Parathyroid adenoma (tissue), 2 donors: Measurements from ENCODE around the gene FKBP5.
"Not testable (repeated sequence)": the region's sequence is repeated elsewhere in the genome, so short reads cannot be mapped to it uniquely, and the experiment has no call there.

ENCODE experiments used
- H2AFZ ChIP-seq: fragments of 300-600 bp; sonication (generic); one replicate; pipeline ENCODE4 v1.7.0; 2017; ENCODE audit warnings: antibody characterized with exemption, mild to moderate bottlenecking
- H3K27ac ChIP-seq: fragments of 300-600 bp; sonication (generic); one replicate; pipeline ENCODE4 v1.7.0; 2017
- H3K27me3 ChIP-seq: fragments of 300-600 bp; sonication (generic); one replicate; pipeline ENCODE4 v1.7.0; 2017; ENCODE audit warnings: low read length; ENCODE audit not compliant: control insufficient read depth, insufficient read depth
- H3K36me3 ChIP-seq: fragments of 300-600 bp; sonication (generic); one replicate; pipeline ENCODE4 v1.7.0; 2017; ENCODE audit warnings: low read length; ENCODE audit not compliant: control insufficient read depth, insufficient read depth
- H3K4me1 ChIP-seq: fragments of 300-600 bp; sonication (generic); one replicate; pipeline ENCODE4 v1.7.0; 2017; ENCODE audit warnings: control low read depth
- H3K4me2 ChIP-seq: fragments of 300-600 bp; sonication (generic); one replicate; pipeline ENCODE4 v1.7.0; 2017; ENCODE audit warnings: low read length
- H3K4me3 ChIP-seq: fragments of 300-600 bp; sonication (generic); one replicate; pipeline ENCODE4 v1.7.0; 2017; ENCODE audit warnings: low read depth, low read length
- H3K79me2 ChIP-seq: fragments of 300-600 bp; sonication (generic); one replicate; pipeline ENCODE4 v1.7.0; 2017; ENCODE audit warnings: control low read depth
- H3K9ac ChIP-seq: fragments of 300-600 bp; sonication (generic); one replicate; pipeline ENCODE4 v1.7.0; 2017; ENCODE audit warnings: mild to moderate bottlenecking
- H3K9me3 ChIP-seq: fragments of 300-600 bp; sonication (generic); one replicate; pipeline ENCODE4 v1.7.0; 2017; ENCODE audit warnings: low read length; ENCODE audit not compliant: control insufficient read depth
- TF ChIP-seq, protein P1 (sequence below): fragments of 300-600 bp; sonication (generic); IDR thresholded peaks from one replicate; pipeline ENCODE4 v1.7.0; 2017; ENCODE audit warnings: antibody characterized with exemption, mild to moderate bottlenecking
- donor health status: primary hyperparathyroidism.

The FKBP5 gene

DNA sequence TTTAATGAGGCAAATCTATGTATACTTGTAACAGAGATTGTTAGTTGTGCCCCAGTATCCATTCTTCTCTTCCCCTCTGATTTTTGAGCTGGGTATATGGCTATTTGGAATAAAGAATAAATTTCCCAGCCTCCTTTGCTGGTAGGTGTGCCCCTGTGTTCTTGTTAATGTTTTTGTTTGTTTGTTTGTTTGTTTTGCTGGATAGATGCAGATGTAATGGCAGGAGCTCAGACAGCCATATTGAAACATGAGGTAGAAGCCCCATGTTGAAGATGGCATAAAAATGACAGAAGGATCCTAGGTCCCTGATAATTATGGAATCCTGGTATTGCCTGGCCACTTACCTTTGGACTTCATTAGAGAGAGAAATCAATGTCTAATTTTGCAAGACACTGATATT lies 19.9 kb upstream of the FKBP5 start:
- TF ChIP-seq, protein P1, sequence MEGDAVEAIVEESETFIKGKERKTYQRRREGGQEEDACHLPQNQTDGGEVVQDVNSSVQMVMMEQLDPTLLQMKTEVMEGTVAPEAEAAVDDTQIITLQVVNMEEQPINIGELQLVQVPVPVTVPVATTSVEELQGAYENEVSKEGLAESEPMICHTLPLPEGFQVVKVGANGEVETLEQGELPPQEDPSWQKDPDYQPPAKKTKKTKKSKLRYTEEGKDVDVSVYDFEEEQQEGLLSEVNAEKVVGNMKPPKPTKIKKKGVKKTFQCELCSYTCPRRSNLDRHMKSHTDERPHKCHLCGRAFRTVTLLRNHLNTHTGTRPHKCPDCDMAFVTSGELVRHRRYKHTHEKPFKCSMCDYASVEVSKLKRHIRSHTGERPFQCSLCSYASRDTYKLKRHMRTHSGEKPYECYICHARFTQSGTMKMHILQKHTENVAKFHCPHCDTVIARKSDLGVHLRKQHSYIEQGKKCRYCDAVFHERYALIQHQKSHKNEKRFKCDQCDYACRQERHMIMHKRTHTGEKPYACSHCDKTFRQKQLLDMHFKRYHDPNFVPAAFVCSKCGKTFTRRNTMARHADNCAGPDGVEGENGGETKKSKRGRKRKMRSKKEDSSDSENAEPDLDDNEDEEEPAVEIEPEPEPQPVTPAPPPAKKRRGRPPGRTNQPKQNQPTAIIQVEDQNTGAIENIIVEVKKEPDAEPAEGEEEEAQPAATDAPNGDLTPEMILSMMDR: no peak
- H3K4me1 ChIP-seq: no peaks in the 10 kb centered on the region
- no peaks in the 10 kb centered on the region for H3K79me2 ChIP-seq

DNA sequence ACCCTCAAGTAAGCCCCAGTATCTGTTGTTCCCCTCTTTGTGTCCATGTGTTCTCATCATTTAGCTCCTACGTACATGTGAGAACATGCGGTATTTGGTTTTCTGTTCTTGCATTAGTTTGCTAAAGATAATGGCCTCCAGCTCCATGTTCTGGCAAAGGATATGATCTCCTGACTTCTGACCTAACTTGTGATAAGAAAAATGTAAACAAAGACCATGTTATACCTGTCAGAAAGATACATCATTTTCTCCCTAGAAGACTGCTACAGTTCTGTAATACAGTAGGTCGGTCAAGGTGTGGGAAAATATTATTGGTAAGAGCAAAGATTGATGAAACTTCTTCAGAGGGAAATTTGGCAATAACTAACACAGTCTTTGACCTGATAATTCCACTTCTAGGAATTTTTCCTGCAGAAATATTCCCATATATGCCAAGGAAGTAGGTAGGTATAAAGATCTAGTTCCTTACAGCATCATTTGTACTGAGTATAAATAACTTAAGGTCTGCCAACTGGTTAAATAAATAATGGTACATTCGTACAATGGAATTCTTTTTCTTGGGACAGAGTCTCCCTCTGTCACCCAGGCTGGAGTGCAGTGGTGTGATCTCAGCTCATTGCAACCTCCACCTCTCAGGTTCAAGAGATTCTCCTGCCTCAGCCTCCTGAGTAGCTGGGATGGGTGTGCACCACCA lies 19.1 kb upstream of the FKBP5 start:
- Histone ChIP-seq H3K27me3 (no peaks in the 10 kb centered on the region), H3K4me3 (no peak overlapping the region), H3K36me3 (no peaks in the 10 kb centered on the region), H3K9me3 (no peaks in the 10 kb centered on the region), H3K9ac (no peak overlapping the region), H3K27ac (no peak overlapping the region), H3K4me1 (no peaks in the 10 kb centered on the region), H3K79me2 (no peaks in the 10 kb centered on the region), H2AFZ (no peak overlapping the region), H3K4me2 (no peak overlapping the region)
- TF ChIP-seq, protein P1: no peak

More for the DNA sequence above, 19.9 kb upstream of the FKBP5 start:
- Histone ChIP-seq H3K9me3 (no peaks in the 10 kb centered on the region), H3K4me3 (no peak overlapping the region), H3K4me2 (no peak overlapping the region), H3K36me3 (no peaks in the 10 kb centered on the region), H3K27ac (no peak overlapping the region), H3K9ac (no peak overlapping the region), H2AFZ (no peak overlapping the region), H3K27me3 (no peaks in the 10 kb centered on the region)

DNA sequence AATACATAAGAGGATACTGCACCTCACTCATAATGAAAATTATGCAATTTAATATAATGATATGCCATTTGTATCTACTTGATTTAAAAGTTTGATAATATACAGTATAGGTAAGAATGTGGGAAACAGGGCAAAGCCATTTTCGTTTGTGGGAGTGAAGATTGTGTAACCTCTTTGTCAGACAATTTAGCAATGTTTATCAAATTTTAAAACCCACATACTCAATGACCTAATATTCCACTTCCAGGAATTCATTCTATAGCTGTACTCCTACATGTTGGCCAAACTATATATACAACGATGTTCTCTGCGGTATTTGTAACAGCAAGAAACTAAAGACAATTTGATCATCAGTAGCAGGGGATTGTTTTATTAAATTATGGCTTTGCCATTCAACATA lies 17.8 kb upstream of the FKBP5 start:
- Histone ChIP-seq H3K36me3 (no peaks in the 10 kb centered on the region), H3K4me3 (no peak overlapping the region), H3K9me3 (no peaks in the 10 kb centered on the region), H3K27ac (no peak overlapping the region), H3K79me2 (no peaks in the 10 kb centered on the region), H2AFZ (no peak overlapping the region), H3K4me1 (no peaks in the 10 kb centered on the region), H3K9ac (no peak overlapping the region), H3K4me2 (no peak overlapping the region), H3K27me3 (no peaks in the 10 kb centered on the region)
- TF ChIP-seq, protein P1: no peak

DNA sequence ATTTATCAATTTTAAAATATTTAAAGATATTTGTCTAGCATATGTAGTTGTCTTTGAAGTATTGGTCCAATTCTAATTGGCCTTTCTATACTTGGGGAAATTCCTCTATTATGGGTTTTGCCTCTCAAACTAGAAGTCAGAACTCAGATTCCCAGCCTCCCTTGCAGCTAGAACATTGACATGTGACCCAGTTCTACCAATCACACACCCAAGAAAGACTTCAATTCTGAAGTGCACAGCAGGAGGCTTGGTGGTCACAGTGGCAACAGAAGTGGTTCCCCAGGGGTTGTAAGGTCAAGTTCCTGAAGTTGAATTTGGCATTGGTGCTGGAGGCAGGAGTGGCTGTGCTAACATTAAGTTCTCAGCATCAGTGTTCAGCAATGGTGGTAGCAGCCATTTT lies 14.8 kb upstream of the FKBP5 start:
- Histone ChIP-seq H3K4me3 (no peak overlapping the region), H3K9ac (no peak overlapping the region), H3K9me3 (no peaks in the 10 kb centered on the region), H3K27me3 (no peaks in the 10 kb centered on the region), H3K4me1 (no peaks in the 10 kb centered on the region), H3K4me2 (no peak overlapping the region), H3K36me3 (no peaks in the 10 kb centered on the region), H3K27ac (no peak overlapping the region), H2AFZ (no peak overlapping the region), H3K79me2 (no peaks in the 10 kb centered on the region)
- TF ChIP-seq, protein P1: no peak

DNA sequence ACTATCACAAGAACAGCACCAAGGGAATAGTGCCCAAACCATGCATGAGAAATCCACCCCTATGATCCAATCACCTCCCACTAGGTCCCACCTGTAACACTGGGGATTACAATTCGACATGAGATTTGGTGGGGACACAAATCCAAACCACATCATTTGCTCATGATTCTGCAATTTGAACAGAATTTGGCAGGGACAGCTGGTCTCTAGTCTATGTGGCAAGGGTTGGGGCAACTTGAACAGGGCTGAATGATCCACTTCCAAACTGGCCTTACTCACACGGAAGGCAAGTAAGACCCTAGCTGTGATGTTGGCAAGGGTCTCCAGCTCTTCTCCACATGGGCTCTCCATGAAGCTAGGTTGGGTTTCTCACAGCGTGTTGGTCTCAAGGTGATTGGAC lies 10.1 kb upstream of the FKBP5 start:
- Histone ChIP-seq H3K79me2 (no peaks in the 10 kb centered on the region), H3K27ac (no peak overlapping the region), H2AFZ (no peak overlapping the region), H3K36me3 (no peaks in the 10 kb centered on the region), H3K9ac (no peak overlapping the region), H3K27me3 (no peaks in the 10 kb centered on the region), H3K4me2 (no peak overlapping the region), H3K4me3 (no peak overlapping the region), H3K4me1 (no peaks in the 10 kb centered on the region), H3K9me3 (no peaks in the 10 kb centered on the region)
- TF ChIP-seq, protein P1: no peak

DNA sequence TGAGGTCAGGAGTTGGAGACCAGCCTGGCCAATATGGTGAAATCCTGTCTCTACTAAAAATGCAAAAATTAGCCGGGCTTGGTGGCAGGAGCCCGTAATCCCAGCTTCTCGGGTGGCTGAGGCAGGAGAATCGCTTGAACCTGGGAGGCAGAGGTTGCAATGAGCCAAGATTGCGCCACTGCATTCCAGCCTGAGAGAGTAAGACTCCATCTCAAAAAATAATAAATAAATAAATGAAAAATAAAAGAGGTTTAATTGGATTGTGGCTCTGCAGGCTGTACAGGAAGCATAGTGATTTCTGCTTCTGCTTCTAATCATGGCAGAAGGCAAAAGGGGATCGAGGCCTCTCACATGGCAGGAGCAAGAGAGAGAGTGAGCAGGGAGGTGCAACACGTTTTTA lies 9.7 kb upstream of the FKBP5 start:
- H3K4me1 ChIP-seq, H3K79me2 ChIP-seq, H3K9me3 ChIP-seq, H2AFZ ChIP-seq, H3K4me3 ChIP-seq, H3K9ac ChIP-seq, H3K27ac ChIP-seq, H3K27me3 ChIP-seq, H3K36me3 ChIP-seq, H3K4me2 ChIP-seq: not testable (repeated sequence)
